Stromal cell of bone marrow (primary cell): ENCODE measurements around the gene SIAH2.

Experiments
- DNase-seq: peaks from one replicate; pipeline ENCODE4 v3.0.0-alpha.2; 2012; ENCODE audit warnings: low read depth

Gene SIAH2

DNA sequence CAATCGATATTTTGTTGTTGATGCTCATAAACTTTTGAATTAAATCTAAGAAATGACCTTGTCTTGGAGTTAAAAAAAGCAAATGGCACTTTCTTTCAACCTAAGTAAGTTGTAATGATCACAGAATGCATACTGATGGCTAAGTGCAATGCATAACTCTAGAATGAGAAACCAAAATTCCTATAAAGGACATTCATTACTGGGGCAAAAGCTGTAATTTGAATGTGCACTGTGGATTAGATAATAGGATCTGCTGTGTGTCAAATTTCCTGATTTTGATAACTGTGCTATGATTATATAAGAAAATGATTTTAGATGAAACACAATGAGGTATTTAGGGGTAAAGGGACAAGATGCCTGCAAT is 14.3 kb downstream of the SIAH2 start:
- no peak for DNase-seq

DNA sequence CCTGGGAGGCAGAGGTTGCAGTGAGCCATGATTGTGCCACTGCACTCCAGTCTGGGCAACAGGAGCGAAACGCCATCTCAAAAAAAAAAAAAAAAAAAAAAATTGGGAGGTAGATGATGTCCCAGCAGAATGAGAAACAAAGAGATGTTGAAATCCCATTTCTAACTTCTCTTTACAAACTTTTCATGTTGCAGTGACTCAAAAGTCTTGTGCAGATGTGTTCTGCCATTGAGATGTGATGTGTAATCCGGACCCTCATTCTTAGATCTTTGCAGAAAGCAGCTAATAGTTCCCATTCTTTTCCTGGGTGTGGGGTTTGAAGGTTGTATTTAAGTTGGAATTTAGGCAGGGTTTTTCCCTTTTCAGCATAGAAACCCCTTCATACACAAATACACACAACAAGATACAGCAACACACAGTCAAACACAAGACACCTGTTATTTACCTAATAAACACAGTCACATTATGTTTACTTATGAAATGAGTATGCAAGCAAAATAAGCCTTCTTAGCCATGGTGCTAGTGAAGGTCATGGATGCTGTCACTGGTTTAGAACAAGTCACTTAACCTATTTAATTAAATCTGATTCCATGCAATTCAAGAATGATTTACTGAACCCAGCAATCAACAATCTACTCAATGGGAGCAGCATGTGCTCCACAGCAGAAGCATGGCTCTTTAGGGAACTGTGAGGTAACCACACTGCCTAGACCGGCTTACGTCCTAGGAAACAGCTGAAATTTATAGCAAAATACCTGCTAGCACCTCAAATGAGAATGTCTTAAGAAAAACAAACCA is 14.9 kb downstream of the SIAH2 start:
- no peak for DNase-seq

DNA sequence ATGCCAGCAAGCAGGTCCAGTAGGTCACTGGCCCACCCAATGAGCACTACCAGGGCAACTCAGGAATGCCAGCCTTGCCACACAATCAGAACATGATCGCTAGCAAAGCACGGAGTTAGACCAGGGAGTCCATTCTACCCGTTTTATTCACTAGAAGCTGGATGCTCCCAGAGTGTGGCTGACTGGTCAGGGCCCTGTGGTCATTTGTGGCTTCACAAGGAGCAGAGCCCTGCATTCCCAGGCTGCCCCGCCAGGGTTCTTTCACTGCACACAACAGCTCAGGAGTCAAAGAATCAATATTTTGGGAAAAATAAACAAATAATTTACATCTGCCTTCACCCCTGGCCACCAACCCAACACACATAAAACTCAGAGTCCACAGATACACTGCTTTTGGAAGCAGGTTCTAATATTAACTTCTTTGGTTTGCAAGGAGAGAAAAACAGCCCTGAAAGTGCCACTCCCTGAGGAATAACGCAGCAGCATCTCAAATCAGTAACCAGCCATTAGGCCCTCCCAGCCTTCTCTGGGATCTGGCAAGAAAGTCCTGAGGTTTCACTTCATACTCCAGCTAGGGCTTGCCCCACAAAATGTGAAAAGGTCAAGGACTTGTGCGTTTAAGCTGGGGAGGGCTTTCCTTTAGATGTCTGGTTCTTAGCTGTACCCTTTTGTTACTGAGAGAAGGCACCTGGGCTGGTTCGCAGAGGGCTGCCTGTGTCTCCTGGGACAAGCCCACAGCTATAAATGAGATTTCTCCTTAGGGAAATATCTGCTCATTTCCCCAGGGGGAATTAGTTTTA is 16.0 kb downstream of the SIAH2 start:
- no peak for DNase-seq

- DNase-seq, result no peak
Observed at GRCh38 chr3:150745832-150746231, 17.1 kb downstream of the SIAH2 start.

DNA sequence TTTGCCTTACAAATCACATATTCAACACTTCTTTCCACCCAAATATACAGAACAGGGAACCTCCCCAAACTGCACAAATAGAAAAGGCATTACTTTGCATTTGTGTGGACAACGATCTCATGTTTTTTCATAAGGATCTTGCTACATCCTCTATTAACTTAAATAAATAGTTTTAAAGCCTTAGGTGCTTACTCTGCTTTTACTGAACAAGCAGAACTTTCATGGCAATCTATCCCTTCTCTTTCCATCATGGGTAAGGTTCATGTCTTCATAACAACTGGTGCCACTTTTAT is 18.1 kb downstream of the SIAH2 start:
- no peak for DNase-seq

DNA sequence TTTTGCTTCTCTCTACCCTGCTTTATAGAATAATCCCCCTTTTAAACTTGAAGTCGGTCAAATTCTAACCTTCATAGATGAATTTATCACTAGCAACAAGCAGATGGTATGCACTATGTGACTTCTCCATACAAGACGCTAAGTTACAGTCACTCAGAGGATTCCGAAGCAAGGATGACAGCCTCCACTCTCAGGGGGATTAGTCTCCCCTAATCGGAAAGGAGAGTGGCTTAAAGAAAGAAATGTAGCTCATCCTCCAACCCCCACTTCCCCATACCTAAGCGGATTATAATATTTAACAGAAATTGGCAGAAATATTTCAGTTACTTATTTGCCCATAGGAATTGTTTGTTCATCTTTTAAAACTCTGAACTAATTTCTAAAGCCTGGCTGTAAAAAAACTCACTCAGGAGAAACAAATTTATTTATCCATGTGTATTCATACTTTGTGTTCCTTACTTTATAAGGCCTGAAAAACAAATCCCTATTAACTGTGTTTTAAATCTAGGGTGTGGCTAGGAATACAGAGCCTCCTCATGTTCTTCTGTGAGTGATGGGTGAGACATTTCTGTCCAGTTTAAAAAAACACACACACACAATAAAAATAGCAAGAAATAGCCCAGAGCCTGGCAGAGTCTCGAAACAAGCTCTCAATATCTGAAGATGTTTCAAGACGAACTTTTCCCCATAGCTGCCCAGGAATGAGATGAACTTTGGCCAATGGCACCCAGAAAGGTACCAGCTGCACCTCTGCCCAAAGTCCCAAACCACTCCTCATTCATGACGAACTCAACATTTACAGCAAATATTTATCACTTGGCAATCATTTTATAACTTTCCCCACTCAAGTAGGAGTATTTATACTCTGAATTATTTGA is 18.7 kb downstream of the SIAH2 start:
- DNase-seq, result no peak

DNA sequence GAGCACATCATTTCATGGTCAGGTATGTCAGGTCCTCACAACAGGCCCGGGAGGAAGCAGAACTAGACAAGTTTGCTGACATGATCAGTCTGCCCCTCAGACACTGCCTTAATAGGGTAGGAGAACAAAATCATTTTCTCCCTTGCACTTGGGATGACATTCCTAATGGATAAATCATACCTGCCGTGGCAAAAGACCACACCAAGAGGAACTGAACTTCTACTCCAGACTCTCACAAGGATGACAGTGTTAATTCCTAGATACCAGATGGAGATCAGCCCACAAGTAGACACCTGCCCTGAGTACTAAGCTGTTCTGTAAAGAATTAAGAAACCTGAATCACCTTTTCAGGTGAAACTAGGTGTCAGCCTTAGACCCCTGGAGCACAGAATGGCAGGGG is 19.5 kb downstream of the SIAH2 start:
- DNase-seq, result no peak

DNA sequence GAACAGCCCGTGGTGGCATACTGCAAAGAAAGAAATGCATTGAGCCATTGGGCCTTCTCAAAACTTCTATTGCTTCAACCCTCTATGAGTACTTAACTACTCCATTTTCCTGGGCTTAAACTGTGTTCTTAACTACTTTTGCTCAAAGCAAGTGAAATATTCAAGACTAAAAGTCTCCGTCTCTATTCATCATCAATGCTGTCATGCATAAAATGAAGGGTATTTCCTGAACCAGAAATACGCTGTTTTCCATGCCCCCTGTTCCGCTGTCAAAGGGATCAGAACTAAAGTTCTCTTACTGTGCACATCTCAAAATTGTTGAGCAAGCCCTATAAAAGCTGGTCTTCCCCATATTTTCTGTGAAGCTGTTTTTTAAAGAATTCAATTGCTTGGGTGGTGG is 20.3 kb downstream of the SIAH2 start:
- DNase-seq, result no peak

DNA sequence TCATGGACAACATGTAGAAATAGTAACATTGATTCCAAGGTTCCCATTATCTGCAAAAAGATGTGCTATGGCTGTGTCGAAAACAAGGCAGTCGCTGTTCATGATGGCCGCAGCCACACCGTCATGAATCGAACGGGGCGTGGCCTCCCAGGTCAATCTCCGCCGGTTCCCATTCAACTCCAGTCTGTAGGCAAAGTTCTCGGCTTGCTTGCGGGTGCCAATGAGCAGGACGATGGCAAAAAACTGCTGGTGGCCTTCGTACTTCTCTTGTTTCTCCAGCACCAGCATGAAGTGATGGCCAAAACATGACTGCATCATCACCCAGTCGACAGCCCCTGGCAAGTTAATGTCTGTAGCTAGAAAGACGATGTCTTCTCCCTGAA is 20.8 kb downstream of the SIAH2 start:
- DNase-seq, result no peak

GRCh38 chr3:150741497-150742140 is 21.4 kb downstream of the SIAH2 start:
- no peak for DNase-seq

- no peak for DNase-seq
Observed at GRCh38 chr3:150740733-150741496, 22.1 kb downstream of the SIAH2 start.

- DNase-seq, result no peak
Observed at GRCh38 chr3:150739877-150740645, 22.9 kb downstream of the SIAH2 start.

DNA sequence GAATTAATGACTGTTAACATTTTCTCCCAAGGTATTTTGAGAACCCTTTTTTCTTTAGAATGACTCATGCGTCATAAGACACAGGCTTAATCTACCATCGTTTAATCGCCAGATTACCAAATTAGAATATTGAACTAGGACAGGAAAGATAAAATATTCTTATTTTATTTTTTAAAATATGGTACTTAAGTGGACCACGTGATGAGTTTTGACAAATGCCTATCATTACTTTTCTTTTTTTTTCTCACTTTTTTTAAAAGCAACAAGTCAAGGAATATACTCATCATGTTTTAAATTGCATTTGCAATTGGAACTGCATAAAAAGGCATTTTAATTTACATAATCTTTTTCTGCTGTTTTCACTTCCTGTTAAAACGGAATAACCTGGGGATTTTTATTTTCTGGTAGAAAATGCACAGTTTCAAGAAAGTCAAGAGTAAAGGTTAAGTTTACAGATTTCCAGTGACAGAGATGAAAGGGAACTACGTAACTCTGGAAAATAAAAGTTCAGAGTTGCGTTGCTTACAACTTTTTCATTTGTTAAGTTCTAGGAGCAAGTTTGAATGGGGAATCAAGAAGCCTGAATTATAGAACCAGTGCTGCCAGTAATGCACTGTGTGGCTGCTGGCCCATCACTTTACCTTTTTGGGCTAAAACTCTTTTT is 23.6 kb downstream of the SIAH2 start:
- DNase-seq, result no peak

GRCh38 chr3:150738688-150739087 is 24.3 kb downstream of the SIAH2 start:
- no peak for DNase-seq

GRCh38 chr3:150737874-150738679 is 24.9 kb downstream of the SIAH2 start:
- DNase-seq, result peak; percentile 33

DNA sequence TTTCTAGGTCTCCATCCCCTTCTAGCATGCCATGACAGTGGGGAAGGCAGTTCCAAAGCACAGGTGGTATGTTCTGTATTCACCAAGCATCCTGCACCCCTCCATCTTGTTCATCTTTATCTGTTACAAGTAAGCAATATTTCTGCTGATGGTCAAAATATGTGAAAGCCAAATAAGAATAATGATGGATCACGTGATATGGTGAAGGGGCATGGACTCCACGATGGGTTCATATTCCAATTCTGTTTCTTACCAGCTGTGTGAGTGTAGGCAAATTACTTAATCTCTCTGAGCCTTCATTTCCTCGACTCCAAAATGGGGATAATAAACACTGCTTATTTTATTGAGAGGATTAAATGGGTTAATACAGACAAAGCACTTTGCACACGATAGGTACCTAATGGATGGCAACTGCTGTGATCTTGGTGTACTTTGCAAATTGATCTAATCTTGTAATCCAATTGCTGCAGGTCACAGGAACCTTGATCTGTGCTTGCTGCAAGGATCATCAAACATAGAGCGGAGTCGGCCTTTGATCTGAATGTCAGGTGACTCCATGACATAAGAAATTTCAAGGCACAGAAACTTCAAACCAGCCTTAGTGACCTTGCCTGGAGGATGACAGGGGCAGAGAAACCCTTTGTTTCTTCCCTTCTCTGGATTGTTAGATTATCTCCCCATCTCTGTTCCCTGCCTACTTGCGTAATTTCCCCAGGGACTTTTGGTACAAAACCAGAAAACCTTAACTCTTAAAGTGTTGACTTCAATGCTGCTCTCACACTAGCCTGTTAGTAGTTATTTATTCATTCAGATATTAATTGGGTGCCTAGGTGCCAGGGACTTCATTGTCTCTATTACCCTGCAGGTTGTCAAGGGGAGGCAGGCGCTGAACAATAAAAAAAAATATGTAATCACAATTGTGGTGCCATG is 25.8 kb downstream of the SIAH2 start:
- no peak for DNase-seq

GRCh38 chr3:150736316-150736719 is 26.7 kb downstream of the SIAH2 start:
- no peak for DNase-seq

GRCh38 chr3:150734795-150735119 is 28.2 kb downstream of the SIAH2 start:
- no peak for DNase-seq
